K562 (cell line): ENCODE data around the gene GHITM. TPM values are rescaled to one million over a fixed set of nuclear protein-coding genes. Genes with fewer than 3 reads are reported as not detected.

Experiments
- ARID2 ChIP-seq: fragments of 450-650 bp; IDR thresholded peaks from 2 replicates; pipeline ENCODE4 v1.6.1; 2017; ENCODE audit warnings: antibody characterized with exemption, mild to moderate bottlenecking
- EP400 ChIP-seq: fragments of 450-650 bp; IDR thresholded peaks from 2 replicates; pipeline ENCODE4 v1.6.1; 2017; ENCODE audit warnings: antibody characterized with exemption, mild to moderate bottlenecking, moderate library complexity
- HDAC1 ChIP-seq, 2 experiments: fragments of 450-650 bp; IDR thresholded peaks; 2 replicates each; pipeline ENCODE4 v1.6.1; 2016 to 2017; ENCODE audit warnings: inconsistent platforms in 1 of 2, mild to moderate bottlenecking in 1 of 2, moderate library complexity in 1 of 2
- HOXB6 ChIP-seq: fragments of 250-450 bp; sonication (Bioruptor Pico); IDR thresholded peaks from 2 replicates; pipeline ENCODE4 v1.5.1; 2022; ENCODE audit warnings: mild to moderate bottlenecking, borderline replicate concordance
- KLF13 ChIP-seq: fragments of 450-650 bp; IDR thresholded peaks from 2 replicates; pipeline ENCODE4 v1.6.1; 2016; ENCODE audit warnings: missing genetic modification characterization, low read depth, mild to moderate bottlenecking, missing compliant biosample characterization, moderate library complexity, borderline replicate concordance
- NR2C2 ChIP-seq, 2 experiments: fragments of 200-800 bp in 1 of 2; sonication (Bioruptor generic) in 1 of 2; sonication (generic) in 1 of 2; formaldehyde crosslinking in 1 of 2; IDR thresholded peaks; 2 replicates each; pipeline versions ENCODE4 v1.6.1 to v1.8.0; 2016 to 2022; ENCODE audit warnings: mild to moderate bottlenecking in 1 of 2, missing compliant biosample characterization in 1 of 2, missing genetic modification characterization in 1 of 2, missing genetic modification reagents in 1 of 2
- REST ChIP-seq, 2 experiments: fragments of 450-650 bp; formaldehyde crosslinking in 1 of 2; IDR thresholded peaks; 2 replicates each; pipeline versions ENCODE4 v1.4.0 to v1.6.1; 2014 to 2020; ENCODE audit warnings: mild to moderate bottlenecking in 2 of 2, borderline replicate concordance in 1 of 2, low read depth in 1 of 2
- SMARCA4 ChIP-seq: fragments of 450-650 bp; IDR thresholded peaks from 2 replicates; pipeline ENCODE4 v1.6.1; 2016
- TEAD1 ChIP-seq, 2 experiments: fragments of 450-650 bp in 1 of 2; sonication (generic) in 1 of 2; formaldehyde crosslinking; IDR thresholded peaks; 2 replicates each; pipeline versions ENCODE4 v1.4.0 to v1.8.0; 2020 to 2022; ENCODE audit warnings: mild to moderate bottlenecking in 2 of 2, missing genetic modification reagents in 1 of 2
- YY1 ChIP-seq, 3 experiments: IDR thresholded peaks; 2 replicates each; pipeline ENCODE4 v1.6.1; 2011; ENCODE audit warnings: low read length in 2 of 3, mild to moderate bottlenecking in 2 of 3, moderate library complexity in 2 of 3, borderline replicate concordance in 1 of 3, control low read depth in 1 of 3, low read depth in 1 of 3; ENCODE audit not compliant: insufficient read depth in 3 of 3, insufficient replicate concordance in 2 of 3, control insufficient read depth in 1 of 3, insufficient read length in 1 of 3; ENCODE audit errors: extremely low read depth in 1 of 3
- ZBTB8A ChIP-seq: fragments of 450-650 bp; IDR thresholded peaks from 2 replicates; pipeline ENCODE4 v1.6.1; 2018; ENCODE audit warnings: mild to moderate bottlenecking, moderate library complexity; ENCODE audit not compliant: partially characterized antibody
- ZC3H8 ChIP-seq: fragments of 450-650 bp; IDR thresholded peaks from 2 replicates; pipeline ENCODE4 v1.6.1; 2017
- ZZZ3 ChIP-seq: fragments of 450-650 bp; IDR thresholded peaks from 2 replicates; pipeline ENCODE4 v1.6.1; 2016; ENCODE audit warnings: antibody characterized with exemption, mild to moderate bottlenecking, moderate library complexity
- polyA plus RNA-seq, 8 experiments: library from polyadenylated mRNA; depleted of rRNA in 4 of 8; stranded (reverse) in 5 of 8; unstranded in 3 of 8; fragments of >200 nt; fragmentation: Nextera tagmentation in 2 of 8; fragmentation: Illumina TruSeq in 1 of 8; extraction: Ambion mirVana in 2 of 8; extraction: Trizol in 1 of 8; gene quantifications; 2 replicates each; pipeline versions ENCODE4 v1.2.1 to v1.2.3, GENCODE V29; 2011 to 2014; ENCODE audit warnings: inconsistent platforms in 1 of 8, missing spikeins in 1 of 8
- total RNA-seq, 7 experiments: library from RNA; depleted of rRNA in 6 of 7; stranded (reverse); fragments of >200 nt in 6 of 7; fragmentation: Illumina TruSeq in 2 of 7; extraction: Trizol in 2 of 7; gene quantifications; 2 replicates each; pipeline versions ENCODE4 v1.2.1 to v1.2.3, GENCODE V29; 2011 to 2021; ENCODE audit warnings: low replicate concordance in 1 of 7
- TF ChIP-seq, protein P1 (sequence below): fragments of 250-450 bp; sonication (Bioruptor Pico); IDR thresholded peaks from 2 replicates; pipeline ENCODE4 v1.8.0; 2022; ENCODE audit warnings: inconsistent platforms

GHITM gene
- total and polyA plus RNA-seq, 9 of the 15 experiments (the other 6 are each of a cell fraction or from before 2014, with no cell fraction given) = 322 to 1,258 (median 386) TPM

DNA sequence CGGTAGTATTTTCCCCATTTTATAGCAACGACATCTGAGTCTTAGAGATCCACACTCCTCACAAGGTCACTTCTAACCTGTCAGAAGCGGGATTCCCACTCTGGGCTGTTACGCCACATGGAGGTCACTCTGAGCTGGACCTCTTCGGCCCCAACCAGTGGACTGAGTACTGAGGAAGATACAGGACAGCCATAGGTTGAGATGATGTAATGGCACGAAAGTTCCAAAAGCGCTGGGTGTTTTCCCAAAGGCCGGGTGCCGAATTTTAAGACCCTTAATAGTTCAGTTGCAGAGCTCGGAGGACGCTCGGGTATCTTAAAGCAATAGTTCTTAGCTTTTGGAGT lies 699 bp downstream of the GHITM start (continued):
- TF ChIP-seq EP400 (peak; percentile 59; the same call in 1 of the 2 replicates), KLF13 (tag) (no peak), TEAD1 (CRISPR knock-in tag; IDR thresholded peaks at IDR 0.05) (0 out of 4 replicates have a peak, but pooled peaks of 1 of the 2 experiments have one; percentile 14), HOXB6 (CRISPR knock-in tag) (no peak), SMARCA4 (0 out of 2 replicates have a peak, but pooled peaks have one; percentile 11), ZC3H8 (no peak), ARID2 (no peak), HDAC1 (IDR thresholded peaks at IDR 0.05) (no peak), NR2C2 (CRISPR knock-in tag; IDR thresholded peaks at IDR 0.05) (no peak), NR2C2 (tag; IDR thresholded peaks at IDR 0.05) (no peak; the same call in none of the 2 replicates), YY1 (IDR thresholded peaks at IDR 0.05; ENCODE audit: borderline replicate concordance in 1 of 3, control insufficient read depth in 1 of 3, extremely low read depth in 1 of 3, insufficient read depth in 3 of 3, insufficient read length in 1 of 3, insufficient replicate concordance in 2 of 3, low read depth in 1 of 3, low read length in 2 of 3) (peak in 1 of 3 experiments; percentile 56), REST (IDR thresholded peaks at IDR 0.05; ENCODE audit: borderline replicate concordance) (0 out of 2 replicates have a peak, but pooled peaks have one; percentile 9), REST (CRISPR knock-in tag; IDR thresholded peaks at IDR 0.05; ENCODE audit: low read depth) (no peak), ZZZ3 (no peak), ZBTB8A (no peak)
- TF ChIP-seq, protein P1, sequence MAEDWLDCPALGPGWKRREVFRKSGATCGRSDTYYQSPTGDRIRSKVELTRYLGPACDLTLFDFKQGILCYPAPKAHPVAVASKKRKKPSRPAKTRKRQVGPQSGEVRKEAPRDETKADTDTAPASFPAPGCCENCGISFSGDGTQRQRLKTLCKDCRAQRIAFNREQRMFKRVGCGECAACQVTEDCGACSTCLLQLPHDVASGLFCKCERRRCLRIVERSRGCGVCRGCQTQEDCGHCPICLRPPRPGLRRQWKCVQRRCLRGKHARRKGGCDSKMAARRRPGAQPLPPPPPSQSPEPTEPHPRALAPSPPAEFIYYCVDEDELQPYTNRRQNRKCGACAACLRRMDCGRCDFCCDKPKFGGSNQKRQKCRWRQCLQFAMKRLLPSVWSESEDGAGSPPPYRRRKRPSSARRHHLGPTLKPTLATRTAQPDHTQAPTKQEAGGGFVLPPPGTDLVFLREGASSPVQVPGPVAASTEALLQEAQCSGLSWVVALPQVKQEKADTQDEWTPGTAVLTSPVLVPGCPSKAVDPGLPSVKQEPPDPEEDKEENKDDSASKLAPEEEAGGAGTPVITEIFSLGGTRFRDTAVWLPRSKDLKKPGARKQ (CRISPR knock-in tag) = no peak
